Coronary artery (tissue), 2 donors: Measurements from ENCODE around the gene TAS2R3.

Source experiments
- DNase-seq: peaks from one replicate; pipeline ENCODE4 v3.0.0-alpha.2; 2017; ENCODE audit warnings: low spot score
- H3K27ac ChIP-seq, 2 donors: fragments of 200-600 bp; sonication (generic); one replicate each; pipeline ENCODE4 v1.5.1; 2016 to 2019
- H3K4me3 ChIP-seq: fragments of 200-600 bp; sonication (generic); 2 replicates; pipeline ENCODE4 v1.5.1; 2016; ENCODE audit warnings: mild to moderate bottlenecking, moderate library complexity
- CTCF ChIP-seq: fragments of 200-600 bp; sonication (generic); IDR thresholded peaks from one replicate; pipeline ENCODE4 v1.5.1; 2019; ENCODE audit warnings: antibody characterized with exemption

TAS2R3 gene

DNA sequence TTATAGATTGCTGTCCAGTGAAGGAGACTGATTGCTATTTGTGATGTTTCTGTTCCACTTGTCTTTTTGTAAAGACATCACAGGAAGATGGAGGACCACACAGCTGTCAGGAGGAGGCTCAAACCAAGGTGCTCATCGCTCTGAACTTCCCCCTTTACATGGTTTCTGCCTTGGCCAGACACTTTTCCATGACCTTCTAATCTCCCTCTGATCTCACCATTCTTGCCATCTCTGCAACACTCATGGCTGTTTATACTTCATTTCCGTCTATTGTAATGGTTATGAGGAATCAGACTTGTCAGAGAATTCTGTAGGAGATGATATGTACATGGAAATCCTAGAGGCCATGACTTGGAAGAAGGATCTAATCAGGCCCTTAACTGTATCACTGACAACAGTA lies 24.4 kb downstream of the TAS2R3 start:
- TF ChIP-seq CTCF = no peak
- no peak overlapping the region for H3K4me3 ChIP-seq
- no peak for DNase-seq
- H3K27ac ChIP-seq = no peak overlapping the region

GRCh38 chr7:141789917-141790316 lies 26.0 kb downstream of the TAS2R3 start, which contains the start of gene TAS2R5:
TAS2R5 (plus strand) TSS chr7:141790217; CDS start chr7:141790362, 145 bp downstream.
- no peak for TF ChIP-seq CTCF
- Histone ChIP-seq H3K4me3 (no peak within 1 kb of the TSS), H3K27ac (no peak within 1 kb of the TSS)
- no peak for DNase-seq

- Histone ChIP-seq H3K4me3 (no peak overlapping the region), H3K27ac (no peak overlapping the region)
- no peak for TF ChIP-seq CTCF
- no peak for DNase-seq
These were observed 28.6 kb downstream of the TAS2R3 start for GRCh38 chr7:141792526-141792925.
